SK-N-MC (cell line): ENCODE data around the gene RBM47.

Source experiments
- EZH2 ChIP-seq: fragments of 200-600 bp; sonication (generic); IDR thresholded peaks from one replicate; pipeline ENCODE4 v1.6.1; 2017; ENCODE audit warnings: antibody characterized with exemption
- POLR2AphosphoS5 ChIP-seq: IDR thresholded peaks from 2 replicates; pipeline ENCODE4 v1.6.1; 2012; ENCODE audit warnings: mild to moderate bottlenecking, low read depth, low read length, borderline replicate concordance

DNA sequence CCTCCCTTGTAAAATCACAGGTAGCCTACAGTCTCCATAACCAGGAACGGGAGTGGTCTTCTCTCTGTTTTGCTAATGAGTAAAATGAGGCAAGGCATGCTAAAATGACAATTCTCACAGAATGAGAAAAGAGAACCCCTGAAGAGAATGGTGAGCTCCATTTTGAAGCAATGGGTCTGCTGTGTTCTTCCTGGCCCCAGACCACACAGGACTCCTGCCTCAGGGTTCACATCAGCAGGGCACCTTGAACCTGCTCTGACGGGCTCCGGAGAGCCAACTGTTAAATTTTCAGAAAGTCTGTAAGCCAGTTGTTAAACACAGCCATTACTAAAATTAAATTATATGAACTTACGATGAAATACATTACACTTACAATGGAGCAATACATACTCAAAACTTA lies 32.1 kb upstream of the RBM47 start:
- no peak for TF ChIP-seq POLR2AphosphoS5
- no peak for TF ChIP-seq EZH2
